Lung microvascular endothelial cell (primary cell): ENCODE measurements around the gene ZBP1. TPM values are rescaled to one million over a fixed set of nuclear protein-coding genes. Genes with fewer than 3 reads are reported as not detected.
"Not testable (repeated sequence)": the region's sequence is repeated elsewhere in the genome, so short reads cannot be mapped to it uniquely, and the experiment has no call there.

Source experiments
- DNase-seq, 2 donors: peaks; one replicate each; pipeline versions ENCODE4 v3.0.0 to v3.0.0-alpha.2; 2010; ENCODE audit warnings: low read depth in 2 of 2
- total RNA-seq: library from RNA; depleted of rRNA; stranded (reverse); fragments of >200 nt; gene quantifications from 2 replicates; pipeline ENCODE4 v1.2.1, GENCODE V29; 2014

The ZBP1 gene
- total RNA-seq, 1 donor from 2014 or later: not detected

DNA sequence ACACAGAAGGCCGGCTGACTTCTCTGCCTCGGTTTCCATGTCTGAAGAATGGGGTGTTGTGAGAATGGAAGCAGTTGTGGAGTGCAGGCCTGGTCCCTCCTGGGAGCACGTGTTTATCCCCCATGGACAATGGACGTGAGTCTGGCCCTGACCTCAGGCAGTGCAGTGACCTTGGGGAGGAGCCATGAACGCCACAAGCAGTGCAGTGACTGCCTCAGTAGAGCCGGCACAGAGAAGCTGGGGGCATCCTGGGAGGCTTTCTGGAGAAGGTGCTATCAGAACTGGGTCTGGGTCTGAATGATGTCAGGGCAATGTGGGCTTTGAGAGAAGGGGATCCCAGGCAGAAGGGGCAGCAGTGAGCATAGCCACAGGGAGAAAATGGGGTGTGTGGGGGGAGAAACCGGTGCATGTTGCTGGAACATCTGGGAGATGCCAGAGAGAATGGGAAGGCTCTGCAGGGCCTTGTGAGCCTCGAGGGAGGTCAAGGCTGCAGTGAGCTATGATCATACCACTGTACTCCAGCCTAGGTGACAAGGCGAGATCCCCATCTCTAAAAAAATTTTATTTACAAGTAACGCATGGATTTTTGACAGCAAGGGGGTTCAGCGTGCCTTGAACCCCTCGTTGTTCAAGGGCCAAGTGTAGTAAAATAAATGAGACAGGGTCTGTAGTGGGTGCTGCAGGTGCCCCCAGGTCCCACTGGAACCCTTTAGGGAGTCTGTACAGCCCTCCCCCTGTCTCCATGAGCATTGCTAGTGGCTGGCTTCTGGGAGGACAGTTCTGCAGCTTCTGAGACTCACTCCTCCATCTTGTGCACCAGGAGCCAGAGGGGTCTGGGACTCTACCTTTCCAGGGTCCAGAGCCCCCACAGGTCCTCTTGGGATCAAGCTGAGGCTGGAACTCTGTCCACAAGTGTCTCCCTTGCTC lies 27.0 kb upstream of the ZBP1 start:
- no peak for DNase-seq

GRCh38 chr20:57638895-57639236 lies 18.6 kb upstream of the ZBP1 start:
- no peak for DNase-seq

GRCh38 chr20:57638173-57638894 lies 18.1 kb upstream of the ZBP1 start:
- DNase-seq: no peak

GRCh38 chr20:57633945-57634491 lies 13.8 kb upstream of the ZBP1 start:
- no peak for DNase-seq

GRCh38 chr20:57632286-57632685 lies 12.1 kb upstream of the ZBP1 start:
- DNase-seq: no peak

GRCh38 chr20:57630061-57630460 lies 9.8 kb upstream of the ZBP1 start:
- no peak for DNase-seq

DNA sequence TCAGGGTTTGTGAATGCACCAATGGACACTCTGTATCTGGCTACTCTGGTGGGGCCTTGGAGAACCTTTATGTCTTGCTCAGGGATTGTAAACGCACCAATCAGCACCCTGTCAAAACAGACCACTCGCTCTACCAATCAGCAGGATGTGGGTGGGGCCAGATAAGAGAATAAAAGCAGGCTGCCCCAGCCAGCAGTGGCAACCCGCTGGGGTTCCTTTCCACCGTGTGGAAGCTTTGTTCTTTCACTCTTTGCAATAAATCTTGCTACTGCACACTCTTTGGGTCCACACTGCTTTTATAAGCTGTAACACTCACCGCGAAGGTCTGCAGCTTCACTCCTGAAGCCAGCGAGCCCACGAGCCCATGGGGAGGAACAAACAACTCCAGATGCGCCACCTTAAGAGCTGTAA lies 9.3 kb upstream of the ZBP1 start:
- DNase-seq: not testable (repeated sequence)

GRCh38 chr20:57628962-57629308 lies 8.7 kb upstream of the ZBP1 start:
- DNase-seq: not testable (repeated sequence)

DNA sequence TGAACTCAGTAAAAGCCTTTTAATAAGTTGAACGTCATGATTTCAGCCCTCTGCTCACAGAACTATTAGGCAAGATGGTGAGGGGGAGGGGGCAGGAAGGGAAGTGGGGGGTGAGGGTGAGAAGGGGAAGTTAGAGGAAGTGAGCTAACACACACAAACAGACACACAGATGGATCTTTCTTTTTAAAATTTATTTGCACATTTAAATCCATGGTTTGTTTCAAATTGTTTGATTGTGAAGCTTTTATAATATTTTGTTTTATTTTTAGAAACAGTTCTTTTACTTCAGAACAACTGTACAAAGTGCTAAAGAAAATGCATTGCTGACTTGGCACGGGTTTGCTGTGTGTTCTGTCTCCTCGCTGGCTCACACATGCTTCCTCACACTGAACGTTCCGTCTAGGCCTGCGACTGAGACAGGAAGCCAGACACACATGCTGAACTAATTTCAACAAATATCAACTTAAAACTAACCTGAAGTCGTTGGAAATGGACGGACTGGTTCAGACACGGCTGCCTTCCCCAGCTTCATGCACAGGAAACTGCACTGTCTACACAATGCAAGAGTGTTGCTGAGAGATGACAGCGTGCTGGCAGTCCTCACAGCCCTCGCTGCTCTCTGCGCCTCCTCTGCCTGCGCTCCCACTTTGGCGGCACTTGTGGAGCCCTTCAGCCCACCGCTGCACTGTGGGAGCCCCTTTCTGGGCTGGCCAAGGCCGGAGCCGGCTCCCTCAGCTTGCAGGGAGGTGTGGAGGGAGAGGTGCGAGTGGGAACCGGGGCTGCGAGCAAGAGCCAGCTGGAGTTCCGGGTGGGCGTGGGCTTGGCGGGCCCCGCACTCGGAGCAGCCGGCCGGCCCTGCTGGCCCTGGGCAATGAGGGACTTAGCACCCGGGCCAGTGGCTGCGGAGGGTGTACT lies 8.1 kb upstream of the ZBP1 start:
- DNase-seq: peak; percentile 76 to 83

- DNase-seq: no peak
Observed at GRCh38 chr20:57627339-57627738, 7.1 kb upstream of the ZBP1 start.

DNA sequence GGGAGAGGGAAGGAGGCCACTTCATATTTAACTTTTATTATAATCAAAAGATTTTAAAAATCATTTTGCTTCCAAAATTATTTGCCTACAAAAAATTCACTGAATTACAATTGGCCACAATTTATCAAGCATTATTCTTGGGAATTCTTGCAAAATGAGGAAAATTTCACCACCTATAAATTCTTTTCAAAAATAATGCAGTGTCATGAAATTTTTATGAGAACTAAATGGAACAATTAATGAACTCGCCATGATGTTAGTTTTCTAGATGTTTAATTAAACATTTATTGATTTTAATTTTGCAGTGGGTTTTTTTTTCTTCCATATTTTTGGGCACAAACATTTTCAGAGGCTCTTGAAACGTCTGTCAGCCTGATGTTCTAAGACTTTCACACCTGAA lies 5.8 kb upstream of the ZBP1 start:
- DNase-seq: no peak

GRCh38 chr20:57625181-57625958 lies 5.1 kb upstream of the ZBP1 start:
- no peak for DNase-seq

- no peak for DNase-seq
Observed at GRCh38 chr20:57624124-57624523, 3.9 kb upstream of the ZBP1 start.

- peak; percentile 51 for DNase-seq
Observed at GRCh38 chr20:57622579-57623381, 2.6 kb upstream of the ZBP1 start.

DNA sequence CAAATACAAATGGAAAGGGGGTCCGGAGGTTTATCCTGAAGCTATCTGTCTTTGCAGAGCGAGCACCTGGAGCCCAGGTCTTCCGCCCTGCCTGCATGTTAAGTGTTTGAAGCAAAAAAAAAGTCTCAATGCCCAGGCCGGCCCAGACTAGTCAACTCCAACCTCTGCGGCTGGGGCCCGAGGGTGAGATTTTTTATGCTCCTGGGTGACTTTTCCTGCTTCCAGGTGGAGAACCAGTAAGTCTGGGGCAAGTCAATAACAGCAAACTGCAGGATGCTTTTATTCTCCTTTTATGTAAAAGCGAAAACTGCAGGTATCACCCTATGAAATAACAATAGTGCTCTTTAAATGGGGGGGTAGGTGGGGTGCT lies 2.0 kb upstream of the ZBP1 start:
- no peak for DNase-seq

DNA sequence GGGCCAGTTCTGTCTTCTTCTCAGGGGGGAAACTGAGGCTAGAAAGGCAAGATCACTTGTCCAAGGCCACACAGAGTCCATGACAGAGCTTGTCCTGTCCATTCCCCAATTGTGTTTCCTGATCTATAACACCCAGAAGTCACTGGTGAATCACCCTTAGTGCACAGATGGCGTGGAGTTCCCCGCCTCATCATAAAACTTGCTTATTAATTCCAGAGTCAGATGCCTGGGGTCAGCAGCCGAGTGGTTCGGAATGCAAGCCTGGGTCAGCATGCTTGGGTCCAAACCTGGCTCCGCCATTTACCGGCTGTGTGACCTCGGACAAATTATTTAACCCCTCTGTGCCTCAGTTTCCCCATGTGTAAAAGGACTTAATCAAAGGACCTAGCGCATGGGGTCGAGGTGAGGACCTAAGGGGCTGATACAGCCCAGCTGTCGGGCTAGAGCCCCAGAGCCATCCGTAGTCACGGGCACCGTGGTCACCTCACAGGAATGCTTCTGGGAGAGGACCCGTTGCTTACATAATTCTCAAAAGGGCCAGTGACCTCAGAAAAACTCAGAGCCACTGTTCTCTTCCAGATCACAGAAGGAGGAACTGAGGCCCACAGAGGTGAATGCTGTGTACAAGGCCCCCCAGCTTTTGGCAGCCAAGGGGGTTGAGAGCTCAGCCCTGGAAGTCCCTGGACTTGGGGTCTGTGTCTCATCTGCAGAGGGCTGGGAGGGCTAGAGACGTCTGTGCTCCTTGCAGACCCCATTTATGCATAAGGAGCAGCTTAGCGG lies 1.4 kb upstream of the ZBP1 start:
- no peak for DNase-seq

GRCh38 chr20:57620999-57621398 lies 773 bp upstream of the ZBP1 start:
- DNase-seq: no peak

GRCh38 chr20:57619051-57619831 lies 985 bp downstream of the ZBP1 start:
- DNase-seq: no peak

DNA sequence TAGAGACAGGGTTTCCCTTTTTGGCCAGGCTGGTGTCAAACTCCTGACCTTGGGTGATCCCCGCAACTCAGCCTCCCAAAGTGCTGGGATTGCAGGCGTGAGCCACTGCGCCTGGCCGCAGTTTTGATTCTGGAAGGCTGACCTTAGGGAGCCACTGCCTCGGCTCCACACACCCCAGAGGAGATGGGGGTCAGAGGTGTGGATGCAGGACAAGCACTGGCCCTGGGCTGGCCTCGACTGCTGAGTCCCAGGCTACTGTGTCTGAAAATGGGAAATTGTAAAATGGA lies 1.5 kb downstream of the ZBP1 start:
- no peak for DNase-seq
